ENCODE results near the gene KPNB1. TPM values are rescaled to one million over a fixed set of nuclear protein-coding genes. Genes with fewer than 3 reads are reported as not detected.

KPNB1 gene
- total RNA-seq, 4 donors from 2014 or later: 55.6 to 313 (median 209) TPM

GRCh38 chr17:47708312-47708863, 58.7 kb downstream of the KPNB1 start:
- Histone ChIP-seq H3K4me1 (no peaks in the 10 kb centered on the region), H3K4me3 (peak overlapping the region; percentile 5 to 31), H3K36me3 (no peaks in the 10 kb centered on the region), H3K27me3 (no peaks in the 10 kb centered on the region), H3K27ac (peak overlapping the region; percentile 7 to 56), H3K9me3 (no peaks in the 10 kb centered on the region)
- TF ChIP-seq CTCF (IDR thresholded peaks at IDR 0.05): no peak
- no peak for TF ChIP-seq POLR2A (IDR thresholded peaks at IDR 0.05)
- peak in 1 of 2 donors; percentile 27 for DNase-seq
- intact Hi-C loops (cut with DNase I; ENCODE audit: low total_unique reads): no loop called here

GRCh38 chr17:47708864-47709541, 59.3 kb downstream of the KPNB1 start:
- peak overlapping the region; percentile 5 to 31 for H3K4me3 ChIP-seq
- TF ChIP-seq POLR2A (IDR thresholded peaks at IDR 0.05) (no peak), CTCF (IDR thresholded peaks at IDR 0.05) (no peak)
- no peaks in the 10 kb centered on the region for H3K9me3 ChIP-seq
- DNase-seq: peak in 1 of 2 donors; percentile 65
- H3K27ac ChIP-seq: peak overlapping the region; percentile 7 to 56
- intact Hi-C loops (cut with DNase I; ENCODE audit: low total_unique reads): no loop called here
- no peaks in the 10 kb centered on the region for H3K27me3 ChIP-seq
- no peaks in the 10 kb centered on the region for H3K4me1 ChIP-seq
- no peaks in the 10 kb centered on the region for H3K36me3 ChIP-seq

- H3K36me3 ChIP-seq: no peaks in the 10 kb centered on the region
- H3K4me3 ChIP-seq: no peak overlapping the region
- intact Hi-C loops (cut with DNase I; ENCODE audit: low total_unique reads): no loop called here
- no peak overlapping the region for H3K27ac ChIP-seq
- no peaks in the 10 kb centered on the region for H3K27me3 ChIP-seq
- TF ChIP-seq CTCF (IDR thresholded peaks at IDR 0.05) (no peak), POLR2A (IDR thresholded peaks at IDR 0.05) (no peak)
- H3K9me3 ChIP-seq: no peaks in the 10 kb centered on the region
- no peaks in the 10 kb centered on the region for H3K4me1 ChIP-seq
- no peak for DNase-seq
Observed at GRCh38 chr17:47709594-47709993, 59.9 kb downstream of the KPNB1 start.

- DNase-seq: no peak
- no peak overlapping the region for H3K4me3 ChIP-seq
- no peaks in the 10 kb centered on the region for H3K4me1 ChIP-seq
- TF ChIP-seq CTCF (IDR thresholded peaks at IDR 0.05): no peak
- no peak for TF ChIP-seq POLR2A (IDR thresholded peaks at IDR 0.05)
- no peaks in the 10 kb centered on the region for H3K27me3 ChIP-seq
- H3K9me3 ChIP-seq: no peaks in the 10 kb centered on the region
- H3K36me3 ChIP-seq: no peaks in the 10 kb centered on the region
- H3K27ac ChIP-seq: no peak overlapping the region
- intact Hi-C loops (cut with DNase I; ENCODE audit: low total_unique reads): no loop called here
Observed at GRCh38 chr17:47711366-47712099, 61.8 kb downstream of the KPNB1 start.

Measured in uterus (tissue), 4 donors.